DND-41 (cell line): Measurements from ENCODE around the gene SEC61A1.

ENCODE experiments used
- CTCF ChIP-seq: IDR thresholded peaks from 2 replicates; pipeline ENCODE4 v1.5.1; 2012; ENCODE audit warnings: borderline replicate concordance, low read length, moderate library complexity, mild to moderate bottlenecking; ENCODE audit not compliant: poor library complexity, severe bottlenecking; ENCODE audit errors: extremely low read depth
- EZH2 ChIP-seq: IDR thresholded peaks from 3 replicates; pipeline ENCODE4 v1.6.1; 2012; ENCODE audit warnings: borderline replicate concordance, low read depth, mild to moderate bottlenecking, moderate library complexity, low read length, inconsistent platforms; ENCODE audit not compliant: severe bottlenecking

- TF ChIP-seq CTCF = no peak
- TF ChIP-seq EZH2 = no peak
These were observed 29.6 kb downstream of the SEC61A1 start for GRCh38 chr3:128081846-128082245.
